Activated T-cell treated with anti-CD3 and anti-CD28 coated beads, Interleukin-2, amount 50 U/mL, for 72 hours (primary cell): ENCODE data around the gene PIGR. TPM values are rescaled to one million over a fixed set of nuclear protein-coding genes. Genes with fewer than 3 reads are reported as not detected.
A peak's percentile ranks its signal among the peaks of the same experiment; 100 is the strongest.
"Not testable (repeated sequence)": the region's sequence is repeated elsewhere in the genome, so short reads cannot be mapped to it uniquely, and the experiment has no call there.

Source experiments
- ATAC-seq, 2 donors: fragments of 150-1000 bp; cut with Tn5 transposase; replicated peaks in 1 of 2; 2 replicates each; pipeline ENCODE4 v1.10.0; 2021; ENCODE audit warnings: moderate library complexity in 2 of 2, mild to moderate bottlenecking in 1 of 2
- DNase-seq, 2 donors: peaks; one replicate each; pipeline ENCODE4 v3.0.0; 2021 to 2022; ENCODE audit warnings: mixed read lengths in 1 of 2
- H3K27ac Mint-ChIP-seq: one replicate; pipeline ENCODE4 v1.8.0; 2022; ENCODE audit warnings: mild to moderate bottlenecking, moderate library complexity, mixed read lengths
- H3K27me3 Mint-ChIP-seq: one replicate; pipeline ENCODE4 v1.8.0; 2022; ENCODE audit warnings: low read depth, mixed read lengths
- H3K36me3 Mint-ChIP-seq, 2 donors: one replicate each; pipeline ENCODE4 v1.8.0; 2022; ENCODE audit warnings: mixed read lengths in 2 of 2, mild to moderate bottlenecking in 1 of 2; ENCODE audit not compliant: insufficient read depth in 2 of 2
- H3K4me1 Mint-ChIP-seq: one replicate; pipeline ENCODE4 v1.8.0; 2022; ENCODE audit warnings: low read depth, mixed read lengths
- H3K4me3 Mint-ChIP-seq, 2 donors: one replicate each; pipeline ENCODE4 v1.8.0; 2022; ENCODE audit warnings: mild to moderate bottlenecking in 2 of 2, mixed read lengths in 2 of 2, moderate library complexity in 2 of 2
- H3K9me3 Mint-ChIP-seq, 2 donors: one replicate each; pipeline ENCODE4 v1.8.0; 2022; ENCODE audit warnings: mixed read lengths in 2 of 2
- total RNA-seq, 2 donors: library from RNA; stranded (reverse); gene quantifications; one replicate each; pipeline ENCODE4 v1.2.3, GENCODE V29; 2022

Gene PIGR
- total RNA-seq, 2 donors from 2014 or later: 0.12 TPM; not detected in 1

DNA sequence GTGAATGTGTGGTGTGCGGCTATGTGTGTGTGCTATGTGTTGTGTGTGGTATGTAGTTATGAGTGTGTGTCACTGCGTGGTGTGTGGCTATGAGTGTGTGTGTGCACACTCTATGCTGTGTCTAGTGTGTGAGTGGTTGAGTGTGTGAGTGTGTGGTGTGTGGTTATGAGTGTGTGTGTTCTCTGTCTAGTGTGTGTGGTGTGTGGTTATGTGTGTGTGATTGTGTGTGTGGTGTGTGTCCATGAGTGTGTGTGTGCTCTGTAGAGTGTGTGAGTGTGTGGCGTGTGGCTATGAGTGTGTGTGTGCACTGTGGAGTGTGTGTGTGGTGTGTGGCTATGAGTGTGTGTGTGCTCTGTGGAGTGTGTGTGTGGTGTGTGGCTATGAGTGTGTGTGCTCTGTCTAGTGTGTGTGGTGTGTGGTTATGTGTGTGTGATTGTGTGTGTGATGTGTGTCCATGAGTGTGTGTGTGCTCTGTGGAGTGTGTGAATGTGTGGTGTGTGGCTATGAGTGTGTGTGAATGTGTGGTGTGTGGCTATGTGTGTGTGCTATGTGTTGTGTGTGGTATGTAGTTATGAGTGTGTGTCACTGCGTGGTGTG is 22.2 kb downstream of the PIGR start:
- H3K4me3 Mint-ChIP-seq, H3K36me3 Mint-ChIP-seq, H3K27ac Mint-ChIP-seq, H3K9me3 Mint-ChIP-seq, DNase-seq, H3K27me3 Mint-ChIP-seq: not testable (repeated sequence)
- H3K4me1 Mint-ChIP-seq: peaks cover 40% of the 10 kb centered on the region
- ATAC-seq: peak; percentile 3 to 20

DNA sequence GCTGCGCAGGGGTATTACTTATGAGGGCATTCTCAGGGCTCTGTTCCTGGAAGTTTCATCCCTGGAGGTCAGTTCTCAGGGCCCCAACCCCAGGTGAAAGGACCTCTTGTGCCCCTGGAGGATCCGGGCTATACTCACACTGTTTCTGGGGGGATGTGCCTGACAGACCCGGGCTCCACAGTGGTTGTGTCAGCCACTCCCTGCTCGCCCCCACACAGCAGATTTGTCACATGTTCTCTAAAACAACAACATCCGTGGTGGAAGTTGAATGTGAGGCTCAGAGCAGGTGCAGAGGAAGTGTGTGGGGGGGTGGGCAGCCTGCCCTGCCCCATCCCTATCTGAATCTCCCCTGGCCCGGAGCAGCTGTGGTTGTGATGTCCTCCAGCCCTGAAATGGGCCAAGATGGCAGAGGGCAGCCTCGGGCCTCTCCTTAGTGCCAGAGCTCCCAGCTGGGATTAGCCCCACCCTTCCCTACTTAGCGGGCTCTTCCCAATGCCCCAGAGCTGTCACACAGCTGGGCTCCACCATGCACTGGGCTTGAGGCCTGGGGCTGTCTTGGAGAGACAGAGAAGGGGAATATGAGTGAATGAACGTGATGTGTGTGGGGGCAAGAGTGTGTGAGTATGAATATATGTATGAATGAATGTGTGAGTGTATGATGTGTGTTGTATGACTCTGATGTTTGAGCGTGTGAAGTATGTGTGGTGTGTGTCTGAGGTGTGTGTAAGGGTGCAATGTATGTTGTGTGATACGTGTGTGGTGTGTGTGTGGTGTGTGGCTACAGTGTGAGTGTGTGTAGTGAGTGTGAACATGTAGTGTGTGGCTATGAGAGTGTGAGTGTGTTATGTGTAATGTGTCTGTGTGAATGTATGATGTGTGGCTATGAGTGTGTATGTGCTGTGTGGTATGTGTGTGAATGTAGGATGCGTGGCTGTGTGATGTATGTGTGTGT is 23.0 kb downstream of the PIGR start:
- peaks cover 2 to 7% of the 10 kb centered on the region in 2 donors for H3K36me3 Mint-ChIP-seq
- peaks cover 48% of the 10 kb centered on the region for H3K4me1 Mint-ChIP-seq
- H3K27me3 Mint-ChIP-seq: no peaks in the 10 kb centered on the region
- peak; percentile 61 to 66 for ATAC-seq
- H3K9me3 Mint-ChIP-seq: no peaks in the 10 kb centered on the region
- H3K4me3 Mint-ChIP-seq: no peak overlapping the region
- no peak overlapping the region for H3K27ac Mint-ChIP-seq
- DNase-seq: peak; percentile 79 to 80

DNA sequence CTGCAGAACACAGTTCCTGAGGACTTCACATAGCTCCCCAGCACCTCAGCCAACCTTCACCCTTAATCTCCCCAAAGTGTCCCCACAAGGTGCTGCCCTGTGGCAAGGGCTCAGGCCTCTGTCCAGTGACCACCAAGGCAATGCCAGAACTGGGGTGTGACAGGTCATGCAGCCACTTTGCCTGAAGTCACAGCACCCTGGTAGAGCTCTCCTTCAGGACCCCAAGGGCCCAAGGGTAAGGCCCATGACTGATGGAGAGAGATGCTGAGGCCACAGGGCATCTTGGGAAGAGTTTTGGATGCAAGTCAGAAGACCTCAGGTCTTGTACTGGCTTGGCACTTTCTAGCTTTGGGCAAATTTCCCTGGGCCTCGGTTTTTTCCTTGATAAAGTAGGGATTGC is 23.7 kb downstream of the PIGR start:
- DNase-seq (no peak), ATAC-seq (no peak)
- no peak overlapping the region for H3K4me3 Mint-ChIP-seq
- H3K4me1 Mint-ChIP-seq: peaks cover 48% of the 10 kb centered on the region
- H3K27ac Mint-ChIP-seq: peak overlapping the region; percentile 91
- no peaks in the 10 kb centered on the region for H3K27me3 Mint-ChIP-seq
- H3K36me3 Mint-ChIP-seq: peaks cover 4 to 10% of the 10 kb centered on the region in 2 donors
- H3K9me3 Mint-ChIP-seq: no peaks in the 10 kb centered on the region

DNA sequence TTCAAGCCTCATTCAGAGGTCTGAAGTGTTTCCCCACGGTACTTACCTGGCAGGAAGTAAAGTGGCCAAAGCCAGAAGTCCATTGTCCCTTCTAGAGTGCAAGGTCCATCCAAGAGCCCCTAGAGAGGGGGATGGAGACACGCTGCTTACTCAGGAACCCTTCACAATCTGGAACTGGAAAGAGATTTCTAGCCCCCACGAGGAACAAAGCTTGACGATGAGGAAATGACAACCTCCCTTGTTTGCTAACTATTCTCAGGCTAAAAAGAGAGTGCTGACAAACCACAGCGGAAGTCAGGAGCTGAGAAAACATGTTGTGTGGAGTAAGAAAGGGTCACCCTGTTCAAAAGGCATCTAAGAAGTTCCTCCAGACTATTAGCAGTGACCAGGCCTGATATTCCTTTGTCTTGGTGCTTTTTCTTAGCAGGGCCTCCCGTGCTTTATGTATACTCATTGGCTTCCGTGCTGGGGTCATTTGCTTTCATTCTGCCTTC is 24.4 kb downstream of the PIGR start, which contains the start of gene FCMR:
FCMR (minus strand) TSS at position 170 of the 494 bp plus-strand sequence; CDS start at position 83, 87 bp downstream.
- Mint-ChIP-seq H3K27me3 (no peaks in the 10 kb centered on the region), H3K27ac (peak within 1 kb of the TSS; percentile 91), H3K4me1 (peaks cover 52% of the 10 kb centered on the region), H3K36me3 (peaks cover 4 to 10% of the 10 kb centered on the region in 2 donors), H3K9me3 (no peaks in the 10 kb centered on the region), H3K4me3 (no peak within 1 kb of the TSS)
- ATAC-seq (no peak), DNase-seq (peak; percentile 38 to 46)

DNA sequence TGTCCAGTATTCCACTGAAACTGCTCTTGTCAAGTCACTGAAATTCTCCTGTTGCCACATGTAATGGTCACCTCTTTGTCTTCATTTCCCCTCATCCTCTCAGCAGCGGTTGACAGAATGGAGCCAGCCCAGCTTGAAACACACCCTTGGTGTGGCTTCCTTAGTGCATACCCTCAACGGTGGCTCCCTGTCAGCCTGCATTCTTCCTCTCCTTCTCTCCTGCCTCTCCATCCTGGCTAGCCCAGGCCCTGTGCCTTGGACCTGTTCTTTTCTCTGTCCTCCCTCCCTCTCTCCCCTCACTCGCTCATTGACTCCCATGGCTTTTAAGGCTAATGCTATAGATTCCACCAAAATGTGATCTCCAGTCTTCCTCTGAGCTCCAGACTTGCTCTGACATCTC is 28.2 kb downstream of the PIGR start:
- peak overlapping the region in 1 of 2 donors; percentile 76 for H3K4me3 Mint-ChIP-seq

DNA sequence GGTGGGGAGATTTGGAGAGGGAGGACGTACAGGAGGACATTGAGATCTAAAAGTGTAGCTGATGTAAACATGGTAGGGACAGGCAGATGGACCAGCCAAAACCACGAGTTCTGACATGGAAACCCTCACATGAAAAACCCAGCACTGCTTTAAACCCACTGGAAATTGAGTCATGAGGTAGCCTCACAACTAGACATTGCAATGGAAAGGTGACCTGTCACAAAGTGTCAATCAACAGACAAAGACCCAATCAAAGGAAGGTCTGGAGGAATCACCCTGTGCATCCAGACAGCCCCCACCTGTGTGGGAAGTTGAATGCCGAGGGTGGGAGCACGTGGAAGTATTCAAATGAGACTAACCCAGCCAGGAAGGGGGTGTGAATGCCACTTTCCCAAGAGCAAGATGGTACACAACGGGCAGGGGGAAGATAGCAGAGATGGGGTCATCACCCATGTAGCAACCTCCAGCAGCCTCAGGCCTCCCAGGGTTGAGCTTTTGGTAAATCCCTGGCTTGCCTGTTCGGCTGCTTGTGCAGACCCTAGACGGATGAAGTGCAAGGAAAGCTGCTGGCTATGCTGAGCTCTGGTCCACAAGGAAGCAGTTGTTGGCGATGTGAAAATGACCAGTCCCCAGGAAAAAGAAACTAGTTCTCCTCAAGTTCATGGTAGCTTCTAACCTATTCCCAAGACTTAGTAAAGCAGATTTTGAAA is 30.1 kb downstream of the PIGR start:
- H3K36me3 Mint-ChIP-seq: peaks cover 5 to 15% of the 10 kb centered on the region in 2 donors
- peak overlapping the region in 1 of 2 donors; percentile 76 for H3K4me3 Mint-ChIP-seq
- peak; percentile 49 to 53 for ATAC-seq
- H3K27me3 Mint-ChIP-seq: no peaks in the 10 kb centered on the region
- DNase-seq: no peak
- H3K4me1 Mint-ChIP-seq: peaks cover 97% of the 10 kb centered on the region
- H3K9me3 Mint-ChIP-seq: no peaks in the 10 kb centered on the region
- peak overlapping the region; percentile 88 for H3K27ac Mint-ChIP-seq

More for the DNA sequence above, 28.2 kb downstream of the PIGR start:
- Mint-ChIP-seq H3K27me3 (no peaks in the 10 kb centered on the region), H3K36me3 (peaks cover 4 to 10% of the 10 kb centered on the region in 2 donors), H3K4me1 (peaks cover 83% of the 10 kb centered on the region), H3K27ac (peak overlapping the region; percentile 83), H3K9me3 (no peaks in the 10 kb centered on the region)
- DNase-seq: no peak
- no peak for ATAC-seq

DNA sequence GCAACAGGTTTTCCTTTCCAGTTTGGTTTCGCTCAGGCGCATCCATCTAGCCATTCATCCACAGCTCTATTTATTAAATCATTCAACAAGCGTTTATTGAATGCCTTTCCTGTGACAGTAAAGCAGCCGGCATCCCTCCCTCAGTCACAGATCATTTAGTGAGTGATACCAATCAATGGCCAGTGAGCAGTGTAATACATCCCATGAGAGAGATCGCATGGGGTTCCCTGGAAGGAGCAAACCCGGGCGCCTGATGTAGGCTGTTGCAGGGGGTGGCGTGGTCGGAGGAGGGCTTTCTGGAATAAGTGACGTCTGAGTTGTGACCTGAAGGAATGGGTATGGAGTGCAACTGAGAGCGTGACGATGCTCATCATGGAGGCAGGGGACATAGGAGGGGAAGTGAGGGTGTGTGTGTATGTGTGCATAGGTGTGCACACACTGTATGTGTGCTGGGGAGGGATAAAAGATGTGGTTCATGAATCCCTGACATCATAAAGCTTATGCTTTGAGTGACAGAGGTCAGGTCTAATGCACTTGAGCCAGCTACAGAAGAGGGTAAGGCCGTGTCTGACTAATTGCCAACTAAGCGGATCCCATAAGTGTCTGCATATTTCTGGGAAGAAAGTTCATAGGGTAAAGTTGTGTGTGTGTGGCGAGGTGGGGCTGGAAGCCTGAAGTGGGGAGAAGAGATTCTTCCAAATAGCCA is 31.1 kb downstream of the PIGR start:
- Mint-ChIP-seq H3K4me1 (peaks cover 96% of the 10 kb centered on the region), H3K27me3 (no peaks in the 10 kb centered on the region), H3K27ac (peak overlapping the region; percentile 88), H3K9me3 (no peaks in the 10 kb centered on the region), H3K36me3 (peaks cover 5 to 11% of the 10 kb centered on the region in 2 donors), H3K4me3 (peak overlapping the region in 1 of 2 donors; percentile 76)
- ATAC-seq (no peak), DNase-seq (no peak)

DNA sequence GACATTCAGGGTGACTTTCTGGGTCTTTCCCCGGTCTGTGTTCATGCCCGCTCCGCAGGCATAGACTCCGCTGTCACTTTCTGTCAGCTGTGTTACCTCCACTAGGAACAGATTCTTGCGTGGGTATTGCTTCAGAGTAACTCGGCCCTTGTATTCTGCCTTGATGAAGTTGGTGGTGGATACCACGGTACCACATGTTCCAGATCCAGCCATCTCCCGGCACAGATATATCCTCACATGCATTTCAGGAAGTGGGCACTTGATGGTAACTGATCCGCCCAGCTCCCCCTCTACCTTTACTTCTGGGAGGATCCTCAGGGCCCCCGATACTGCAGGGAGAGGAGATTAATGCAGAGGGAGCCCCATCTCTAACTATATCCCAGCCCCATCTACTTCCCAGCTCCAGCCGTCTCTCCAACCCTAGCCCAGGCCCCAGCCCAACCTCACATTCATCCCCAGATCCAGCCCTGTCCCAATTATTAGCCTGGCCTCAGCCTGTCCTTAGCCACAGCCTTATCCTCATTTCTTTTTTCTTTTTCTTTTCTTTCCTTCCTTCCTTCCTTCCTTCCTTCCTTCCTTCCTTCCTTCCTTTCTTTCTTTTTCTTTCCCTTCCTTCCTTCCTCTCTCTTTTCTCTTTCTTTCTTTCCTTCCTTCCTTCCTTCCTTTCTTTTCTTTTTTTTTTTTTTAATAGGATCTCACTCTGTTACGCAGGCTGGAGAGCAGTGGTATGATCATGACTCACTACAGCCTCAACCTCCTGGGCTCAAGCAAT is 32.3 kb downstream of the PIGR start:
- Mint-ChIP-seq H3K27ac (peak overlapping the region; percentile 24), H3K36me3 (peaks cover 5 to 8% of the 10 kb centered on the region in 2 donors), H3K4me3 (no peak overlapping the region), H3K27me3 (no peaks in the 10 kb centered on the region), H3K4me1 (peaks cover 87% of the 10 kb centered on the region), H3K9me3 (no peaks in the 10 kb centered on the region)
- DNase-seq (no peak), ATAC-seq (no peak)

DNA sequence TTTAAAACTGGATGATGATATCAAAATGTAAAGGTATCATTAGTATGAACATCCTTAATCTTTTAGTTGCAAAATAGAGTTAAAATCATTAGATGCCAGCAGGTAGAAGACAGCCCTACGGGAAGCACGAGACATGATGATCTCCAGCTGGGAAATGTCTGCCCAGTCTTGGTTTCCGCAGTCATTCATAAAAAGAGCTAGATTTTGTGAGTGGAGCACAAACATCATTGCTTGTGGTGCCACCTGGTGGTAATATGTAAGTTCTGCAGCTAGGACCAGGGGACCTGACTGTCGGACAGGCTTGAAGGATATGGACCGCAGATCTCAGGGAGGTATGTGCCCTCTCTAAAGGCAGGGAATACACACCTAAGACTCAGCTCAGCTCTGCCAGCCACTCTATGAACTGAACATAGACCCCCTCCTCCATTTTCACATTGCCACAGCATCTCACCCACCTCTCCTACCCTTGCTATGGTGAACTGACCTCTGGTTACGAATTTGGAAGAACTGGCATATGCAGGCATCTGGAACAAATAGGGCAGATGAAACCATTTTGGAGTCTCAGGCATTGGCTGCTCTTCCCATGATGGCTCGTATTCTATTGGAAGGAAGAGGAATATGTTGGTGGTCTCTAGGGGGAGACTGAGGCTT is 33.7 kb downstream of the PIGR start:
- Mint-ChIP-seq H3K4me3 (no peak overlapping the region), H3K4me1 (peaks cover 83% of the 10 kb centered on the region), H3K27me3 (no peaks in the 10 kb centered on the region), H3K9me3 (no peaks in the 10 kb centered on the region), H3K36me3 (peaks cover 3 to 9% of the 10 kb centered on the region in 2 donors), H3K27ac (no peak overlapping the region)
- ATAC-seq: peak; percentile 45 to 46
- peak; percentile 69 to 70 for DNase-seq

DNA sequence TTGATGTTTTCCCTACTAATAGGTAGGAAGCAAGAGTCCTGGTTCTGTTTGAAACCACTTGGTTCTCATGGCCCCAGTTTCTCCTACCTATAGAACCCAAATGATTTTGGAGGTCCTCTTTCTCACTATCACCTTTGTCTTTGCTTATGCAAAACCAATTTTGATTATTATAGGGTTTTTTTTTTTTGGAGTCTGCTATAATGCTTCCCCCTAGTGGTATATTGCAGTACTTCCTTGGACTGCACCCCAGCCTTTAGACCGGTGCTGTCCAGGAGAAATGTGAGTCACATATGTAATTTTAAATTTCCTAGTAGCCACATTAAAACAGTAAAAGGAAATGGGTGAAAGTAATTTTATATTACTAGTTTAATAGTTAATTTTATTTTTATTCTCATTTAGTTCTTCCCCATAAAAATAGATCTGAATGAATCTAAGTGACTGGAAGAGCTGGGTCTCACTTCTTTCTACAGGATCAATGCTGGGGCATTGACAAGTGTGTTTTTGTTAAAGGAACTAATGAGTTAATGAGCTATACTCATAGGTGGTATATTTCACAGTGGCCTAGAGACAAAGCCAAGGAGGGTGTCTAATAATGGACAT is 35.1 kb downstream of the PIGR start:
- peaks cover 3 to 9% of the 10 kb centered on the region in 2 donors for H3K36me3 Mint-ChIP-seq
- no peak overlapping the region for H3K27ac Mint-ChIP-seq
- peak; percentile 38 for ATAC-seq
- peak; percentile 38 to 44 for DNase-seq
- no peaks in the 10 kb centered on the region for H3K27me3 Mint-ChIP-seq
- peaks cover 83% of the 10 kb centered on the region for H3K4me1 Mint-ChIP-seq
- H3K9me3 Mint-ChIP-seq: no peaks in the 10 kb centered on the region
- peak overlapping the region in 1 of 2 donors; percentile 52 for H3K4me3 Mint-ChIP-seq

DNA sequence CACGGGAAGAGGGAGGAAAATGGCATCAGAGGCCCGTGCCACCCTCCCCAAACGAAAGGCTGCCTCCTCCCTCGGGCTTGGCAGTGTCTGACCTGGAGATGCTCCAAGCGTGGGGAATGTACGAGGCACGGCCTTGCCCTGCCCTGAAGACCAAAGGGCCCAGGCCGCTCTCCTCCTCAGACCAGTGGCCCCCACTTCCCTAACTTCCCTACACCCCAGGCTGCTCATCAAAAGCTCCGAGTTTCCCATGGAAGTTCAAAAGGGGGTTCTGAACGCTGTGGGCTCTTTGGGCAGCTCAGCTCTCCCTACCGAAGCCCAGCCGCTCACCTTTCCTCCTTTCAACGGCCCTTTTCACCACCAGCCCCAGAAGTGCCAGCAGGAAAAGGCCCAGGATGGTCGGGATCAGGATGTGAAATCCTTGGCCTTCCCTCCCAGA is 36.4 kb downstream of the PIGR start:
- no peaks in the 10 kb centered on the region for H3K27me3 Mint-ChIP-seq
- DNase-seq (no peak), ATAC-seq (no peak)
- H3K9me3 Mint-ChIP-seq: no peaks in the 10 kb centered on the region
- H3K4me1 Mint-ChIP-seq: peaks cover 83% of the 10 kb centered on the region
- H3K4me3 Mint-ChIP-seq: peak overlapping the region; percentile 50 to 62
- H3K36me3 Mint-ChIP-seq: peaks cover 6 to 13% of the 10 kb centered on the region in 2 donors
- H3K27ac Mint-ChIP-seq: no peak overlapping the region
